Stimulated activated naive CD8-positive, alpha-beta T cell treated with anti-CD3 and anti-CD28 coated beads, Interleukin-15, Interleukin-2, amounts not matched to agents 100 U/mL and 50 U/mL, for 24 hours (primary cell): Measurements from ENCODE around the gene SYNJ2BP.
"Not testable (repeated sequence)": the region's sequence is repeated elsewhere in the genome, so short reads cannot be mapped to it uniquely, and the experiment has no call there.

ENCODE experiments used
- ATAC-seq: fragments of 150-1000 bp; cut with Tn5 transposase; one replicate; pipeline ENCODE4 v1.10.0; 2021
- DNase-seq: peaks from one replicate; pipeline ENCODE4 v3.0.0; 2021

The SYNJ2BP gene, protein sequence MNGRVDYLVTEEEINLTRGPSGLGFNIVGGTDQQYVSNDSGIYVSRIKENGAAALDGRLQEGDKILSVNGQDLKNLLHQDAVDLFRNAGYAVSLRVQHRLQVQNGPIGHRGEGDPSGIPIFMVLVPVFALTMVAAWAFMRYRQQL

DNA sequence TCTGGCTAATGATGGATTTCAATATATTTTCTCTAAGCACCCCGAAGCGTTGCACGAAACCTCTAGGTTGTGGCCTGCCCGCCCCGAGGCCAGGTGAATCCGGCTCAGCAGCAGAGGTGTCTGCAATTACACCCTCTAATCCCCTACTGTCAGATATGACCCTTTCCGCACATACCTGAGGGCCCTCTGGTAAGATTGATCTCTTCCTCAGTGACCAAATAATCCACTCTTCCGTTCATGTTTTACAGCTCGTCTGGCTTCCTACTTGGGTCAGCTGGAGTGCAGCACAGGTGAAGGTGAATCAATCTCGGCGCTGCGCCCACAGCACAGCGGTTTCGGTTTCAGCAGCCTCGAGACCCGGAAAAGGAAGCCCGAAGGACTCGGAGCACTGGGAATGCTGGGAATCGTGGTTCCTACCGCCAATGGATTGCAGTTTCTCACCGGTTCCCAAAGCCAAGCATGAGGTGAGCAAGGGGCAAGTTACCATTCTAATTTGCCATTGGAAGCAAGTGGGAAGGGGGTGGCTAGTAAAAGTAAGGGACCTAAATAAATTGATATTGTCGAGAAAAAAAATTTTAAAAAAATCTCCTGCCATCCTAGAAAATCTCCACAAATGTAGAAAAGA is at the start of gene SYNJ2BP:
Gene SYNJ2BP (minus strand): TSS at position 366 of the 625 bp plus-strand sequence. CDS start 127 bp downstream, at position 239.
- peak; percentile 57 for DNase-seq
- ATAC-seq = peak; percentile 61

DNA sequence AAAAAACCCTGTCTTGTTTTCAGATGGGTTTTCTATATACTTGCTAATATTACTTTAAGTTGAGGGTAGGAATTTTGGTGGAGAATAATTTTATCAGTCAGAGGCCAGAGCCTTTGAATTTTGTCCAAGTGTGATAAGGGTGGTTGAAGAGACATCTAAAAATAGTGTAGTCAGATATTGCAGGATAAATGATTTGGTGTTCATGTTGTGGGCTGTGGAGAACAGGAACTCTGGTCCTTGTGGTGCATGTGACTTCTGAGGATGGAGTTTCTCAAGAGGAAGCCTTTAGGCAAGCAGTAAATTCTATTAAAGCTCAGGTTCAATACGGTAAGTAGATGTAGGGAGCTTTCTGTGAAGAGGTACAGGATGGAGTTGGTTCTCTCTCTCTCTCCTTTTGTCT is 37.8 kb upstream of the SYNJ2BP start:
- DNase-seq (no peak), ATAC-seq (no peak)

DNA sequence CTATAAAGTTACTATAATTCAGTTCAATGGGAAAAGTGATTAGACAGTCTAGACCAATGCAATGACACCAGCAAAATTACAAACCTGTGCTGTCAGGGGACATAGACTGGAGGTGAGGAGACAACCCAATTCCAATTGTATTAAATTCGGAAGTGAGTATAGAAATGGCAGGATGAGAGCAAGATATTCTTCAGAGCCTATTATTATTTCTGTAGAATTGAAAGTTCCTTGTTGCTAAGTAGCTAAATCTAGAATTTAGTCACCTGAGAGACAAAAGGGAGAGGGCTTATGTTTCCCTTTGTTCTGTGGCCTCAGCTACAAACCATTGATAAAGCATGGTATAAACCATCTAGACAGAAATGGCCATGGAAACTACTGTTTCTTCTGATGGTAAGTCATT is 35.0 kb upstream of the SYNJ2BP start, which contains the start of gene ADAM21:
Gene ADAM21 (plus strand): TSS at position 301 of the 400 bp plus-strand sequence. CDS start 5,326 bp downstream, outside the sequence.
- no peak for DNase-seq

DNA sequence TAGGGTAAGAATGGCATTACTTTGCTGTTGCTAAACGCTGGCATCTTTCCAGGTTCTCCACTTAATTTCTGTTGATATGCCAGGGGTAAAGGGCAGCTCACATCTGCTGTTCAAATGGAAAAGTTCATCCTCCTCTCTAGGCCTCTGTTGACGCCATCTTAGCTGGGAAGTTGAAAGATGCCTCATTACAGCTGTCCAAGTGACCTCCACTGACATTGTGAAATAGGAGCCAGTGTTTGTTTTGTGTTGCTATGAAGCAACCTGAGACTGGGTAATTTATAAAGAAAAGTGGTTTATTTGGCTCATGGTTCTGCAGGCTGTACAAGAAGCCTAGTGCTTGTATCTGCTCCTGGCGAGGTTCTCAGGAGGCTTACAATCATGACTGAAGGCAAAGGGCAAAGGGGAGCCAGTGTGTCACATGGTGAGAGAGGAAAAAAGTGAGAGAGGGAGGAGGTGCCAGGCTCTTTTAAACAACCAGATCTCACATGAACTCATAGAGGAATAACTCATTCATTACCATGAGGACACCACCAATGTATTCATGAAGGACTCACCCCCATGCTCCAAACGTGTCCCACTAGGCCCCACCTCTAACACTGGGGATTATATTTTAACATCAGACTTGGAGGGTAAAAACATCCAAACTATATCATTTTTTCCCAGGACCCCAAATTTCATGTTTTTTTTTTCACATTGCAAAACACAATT is 31.9 kb upstream of the SYNJ2BP start:
- no peak for ATAC-seq
- no peak for DNase-seq

More for the DNA sequence above, 35.0 kb upstream of the SYNJ2BP start, which contains the start of gene ADAM21:
- ATAC-seq = no peak

DNA sequence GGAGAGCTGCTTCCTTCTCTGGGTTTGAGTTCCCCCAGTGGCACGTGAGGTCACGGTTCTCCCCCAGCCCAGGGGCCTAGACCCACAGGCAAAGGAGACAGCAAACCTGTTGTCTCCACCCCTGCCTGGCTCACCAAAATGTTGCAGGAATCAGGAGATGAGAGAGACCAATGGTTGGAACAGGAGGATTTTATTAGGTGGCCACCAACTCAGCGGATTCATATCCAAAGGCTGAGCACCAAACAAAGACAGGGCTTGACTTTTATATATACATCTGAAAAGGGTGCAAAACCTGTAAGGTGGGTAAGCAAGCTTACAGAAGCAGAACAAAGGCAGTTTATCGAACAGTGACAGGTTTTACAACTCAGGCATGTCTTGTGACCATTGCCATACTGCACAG is 25.9 kb upstream of the SYNJ2BP start:
- no peak for DNase-seq

DNA sequence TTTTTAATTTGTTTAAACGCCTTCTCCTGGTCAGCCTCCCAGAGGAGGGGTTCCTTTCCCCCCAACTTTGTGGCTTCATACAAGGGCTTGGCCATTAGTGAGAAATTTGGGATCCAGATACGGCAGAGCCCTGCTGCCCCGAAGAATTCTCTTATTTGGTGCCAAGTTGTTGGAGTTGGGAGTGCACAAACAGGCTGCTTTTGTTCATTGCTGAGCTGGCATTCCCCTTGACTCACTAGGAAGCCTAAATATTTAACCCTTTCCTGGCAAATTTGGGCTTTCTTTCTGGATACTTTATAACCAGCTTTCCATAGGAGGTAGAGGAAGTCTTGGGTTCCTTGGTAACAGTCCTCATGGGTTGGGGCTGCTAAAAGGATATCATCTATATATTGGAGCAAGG is 24.8 kb upstream of the SYNJ2BP start:
- no peak for ATAC-seq
- no peak for DNase-seq

More for the DNA sequence above, 25.9 kb upstream of the SYNJ2BP start:
- ATAC-seq = no peak

DNA sequence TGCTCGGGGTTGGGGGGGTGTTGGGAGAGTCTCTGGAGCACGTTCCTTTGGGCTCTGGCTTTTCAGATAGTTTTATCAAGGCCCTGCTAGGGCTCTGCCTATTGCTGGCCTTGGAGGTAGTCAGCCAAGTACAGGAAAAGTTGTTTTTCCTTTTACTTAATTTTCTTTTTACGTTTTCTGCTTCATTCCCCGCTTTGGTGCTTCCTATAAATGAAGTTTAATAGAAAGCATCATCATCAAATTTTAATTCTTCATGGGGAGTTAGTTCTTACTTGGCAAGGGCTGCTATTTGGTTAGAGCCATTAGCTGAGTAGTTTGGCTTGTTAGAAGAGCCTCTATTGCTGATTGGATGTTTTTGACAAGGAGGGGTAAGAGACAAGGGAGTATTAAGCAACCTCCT is 20.0 kb upstream of the SYNJ2BP start:
- DNase-seq (no peak), ATAC-seq (no peak)

DNA sequence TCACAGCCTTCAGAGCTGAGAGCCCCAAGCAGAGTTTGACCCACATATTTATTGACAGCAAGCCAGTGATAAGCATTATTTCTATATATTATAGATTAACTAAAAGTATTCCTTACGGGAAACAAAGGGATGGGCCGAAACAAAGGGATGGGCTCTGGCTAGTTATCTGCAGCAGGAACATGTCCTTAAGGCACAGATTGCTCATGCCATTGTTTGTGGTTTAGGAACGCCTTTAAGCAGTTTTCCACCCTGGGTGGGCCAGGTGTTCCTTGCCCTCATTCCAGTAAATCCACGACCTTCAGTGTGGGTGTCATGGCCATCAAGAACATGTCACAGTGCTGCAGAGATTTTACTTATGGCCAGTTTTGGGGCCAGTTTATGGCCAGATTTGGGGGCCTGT is 9.7 kb upstream of the SYNJ2BP start:
- not testable (repeated sequence) for ATAC-seq, DNase-seq

DNA sequence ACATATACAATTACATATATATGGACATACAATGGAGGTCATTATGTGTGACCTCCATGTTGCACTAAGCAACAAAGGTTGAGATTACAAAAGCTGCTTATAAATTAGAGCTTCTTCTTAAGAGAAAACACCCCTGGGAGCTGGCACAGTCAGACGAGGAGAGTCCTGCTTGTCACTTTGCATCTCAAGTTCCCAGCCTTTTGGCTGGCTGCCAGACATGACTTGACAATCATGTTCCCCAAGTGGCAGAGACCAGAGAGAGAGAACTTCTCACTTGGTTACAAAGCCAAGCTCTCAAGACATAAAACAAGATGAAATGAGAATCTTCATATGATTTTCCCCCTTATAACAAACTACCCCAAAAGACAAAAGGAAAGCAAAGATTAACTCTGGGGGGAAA is 8.5 kb upstream of the SYNJ2BP start:
- ATAC-seq = no peak

DNA sequence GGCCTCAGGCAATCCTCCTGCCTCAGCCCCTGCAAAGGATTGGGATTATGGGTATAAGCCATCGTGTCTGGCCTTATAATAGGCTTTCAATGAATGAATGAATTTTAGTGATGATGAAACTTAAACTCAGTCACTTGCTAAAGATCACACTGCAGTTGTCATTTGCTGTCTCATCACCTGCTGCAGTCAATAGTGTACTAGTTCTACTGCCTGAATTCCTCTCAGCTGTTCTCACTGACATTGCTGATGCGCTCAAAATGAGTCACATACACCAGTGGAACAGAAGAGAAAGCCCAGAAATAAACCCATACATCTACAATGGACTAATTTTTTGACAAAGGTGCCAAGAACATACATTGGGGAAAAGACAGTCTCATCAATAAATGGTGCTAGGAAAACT is 5.6 kb upstream of the SYNJ2BP start:
- DNase-seq = no peak
- no peak for ATAC-seq

More for the DNA sequence above, 8.5 kb upstream of the SYNJ2BP start:
- DNase-seq = no peak

DNA sequence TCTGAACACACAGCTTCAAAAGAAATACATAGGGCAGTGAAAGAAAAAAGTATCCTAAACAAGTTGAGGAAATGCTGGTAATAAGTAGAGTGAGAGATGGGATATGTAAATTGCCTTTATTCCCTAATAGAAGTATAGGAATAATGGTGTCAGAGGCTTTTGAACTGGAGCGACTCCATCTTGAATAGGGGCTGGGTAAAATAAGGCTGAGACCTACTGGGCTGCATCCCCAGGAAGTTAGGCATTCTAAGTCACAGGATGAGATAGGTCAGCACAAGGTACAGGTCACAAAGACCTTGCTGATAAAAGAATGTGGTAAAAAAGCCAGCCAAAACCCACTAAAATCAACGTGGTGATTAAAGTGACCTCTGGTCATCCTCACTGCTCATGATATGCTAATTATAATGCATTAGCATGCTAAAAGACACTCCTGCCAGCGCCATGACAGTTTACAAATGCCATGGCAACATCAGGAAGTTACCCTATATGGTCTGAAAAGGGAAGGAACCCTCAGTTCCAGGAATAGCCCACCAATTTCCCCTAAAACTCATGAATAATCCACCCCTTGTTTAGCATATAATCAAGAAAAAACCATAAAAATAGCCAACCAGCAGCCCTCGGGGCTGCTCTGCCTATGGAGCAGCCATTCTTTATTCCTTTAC is 2.5 kb upstream of the SYNJ2BP start:
- not testable (repeated sequence) for ATAC-seq, DNase-seq

DNA sequence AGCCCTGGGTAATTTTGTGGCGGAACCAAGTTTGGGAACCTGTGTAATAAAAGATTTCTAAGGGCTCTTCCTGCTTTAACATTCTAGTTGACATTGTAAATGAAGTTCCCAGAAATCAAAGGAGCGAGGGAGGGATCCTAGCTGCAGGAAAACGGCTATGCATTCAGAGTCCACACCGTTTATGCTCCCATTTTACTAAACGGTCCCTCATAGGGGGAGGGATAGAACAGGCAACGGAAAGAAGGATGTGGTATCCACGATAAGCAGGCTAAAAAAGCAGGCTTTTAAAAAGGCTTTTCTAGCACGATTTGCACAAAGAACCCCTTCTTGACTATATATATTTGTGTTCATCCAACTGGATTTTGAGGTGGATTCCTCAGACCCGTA is 559 bp downstream of the SYNJ2BP start:
- DNase-seq (no peak), ATAC-seq (no peak)

DNA sequence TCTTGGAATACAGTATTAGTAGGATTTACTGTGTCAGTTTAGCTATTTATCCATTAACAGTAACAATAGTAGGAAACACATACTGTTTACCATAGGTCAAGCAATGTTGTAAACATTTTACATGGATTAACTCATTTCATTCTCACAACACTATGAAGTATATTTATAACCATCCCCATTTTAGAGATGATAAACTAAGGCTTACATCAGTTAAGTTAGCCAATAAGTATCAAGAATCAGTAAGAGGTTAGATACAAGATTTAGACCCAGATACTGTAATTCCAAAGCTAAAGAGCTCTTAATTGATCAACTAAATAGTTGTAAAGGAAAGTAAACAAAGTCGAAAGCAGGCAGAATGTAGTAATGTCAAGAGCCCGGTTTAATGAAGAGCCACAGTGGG is 1.1 kb downstream of the SYNJ2BP start:
- no peak for DNase-seq
- no peak for ATAC-seq

DNA sequence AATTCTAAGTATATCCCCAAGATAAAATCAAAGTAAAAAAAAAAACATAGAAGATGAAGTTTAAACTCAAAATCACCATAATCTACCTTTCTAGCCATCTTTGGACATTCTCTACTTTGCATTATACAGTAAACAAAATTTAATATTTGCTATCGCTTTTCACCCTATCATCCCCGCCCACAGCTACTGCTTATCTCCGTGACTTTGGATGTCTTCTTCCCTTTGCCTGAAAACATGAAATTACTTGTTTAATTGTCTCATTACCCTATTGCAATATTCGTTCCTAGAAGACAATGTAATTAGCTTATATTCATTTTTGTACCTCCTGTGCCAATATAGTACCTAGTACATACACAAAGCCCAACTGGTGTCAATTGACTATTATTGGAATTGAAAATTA is 9.3 kb downstream of the SYNJ2BP start:
- ATAC-seq (no peak), DNase-seq (no peak)

DNA sequence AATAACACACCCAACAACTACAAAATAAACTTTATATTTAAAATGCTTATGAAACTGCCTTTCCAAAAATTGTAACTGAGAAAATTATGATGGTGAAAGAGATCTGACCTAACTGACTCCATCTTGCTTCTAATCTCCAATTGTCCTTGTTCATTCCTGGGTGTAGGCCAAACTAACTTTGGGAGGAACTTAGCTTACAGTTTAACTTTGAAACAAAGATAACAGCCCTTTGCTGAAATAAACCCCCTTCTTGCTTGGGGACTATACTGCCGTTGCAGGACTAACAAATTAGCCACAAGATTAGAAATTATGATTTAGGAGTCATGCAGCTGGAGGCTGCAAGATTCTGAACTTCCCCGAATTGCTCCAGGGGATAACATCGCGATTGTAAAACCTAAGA is 10.7 kb downstream of the SYNJ2BP start:
- ATAC-seq, DNase-seq: not testable (repeated sequence)

DNA sequence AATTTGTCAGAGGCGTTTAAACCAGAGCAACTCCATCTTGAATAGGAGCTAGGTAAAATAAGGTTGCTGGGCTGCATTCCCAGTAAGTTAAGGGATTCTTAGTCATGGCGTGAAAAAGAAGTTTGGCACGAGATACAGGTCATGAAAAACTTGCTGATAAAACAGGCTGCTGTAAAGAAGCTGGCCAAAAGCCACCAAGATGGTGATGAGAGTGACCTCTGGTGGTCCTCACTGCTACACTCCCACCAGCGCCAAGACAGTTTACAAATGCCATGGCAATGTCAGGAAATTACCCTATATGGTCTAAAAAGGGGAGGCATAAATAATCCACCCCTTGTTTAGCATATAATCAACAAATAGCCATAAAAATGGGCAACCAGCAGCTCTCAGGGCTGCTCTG is 13.6 kb downstream of the SYNJ2BP start:
- not testable (repeated sequence) for DNase-seq, ATAC-seq

DNA sequence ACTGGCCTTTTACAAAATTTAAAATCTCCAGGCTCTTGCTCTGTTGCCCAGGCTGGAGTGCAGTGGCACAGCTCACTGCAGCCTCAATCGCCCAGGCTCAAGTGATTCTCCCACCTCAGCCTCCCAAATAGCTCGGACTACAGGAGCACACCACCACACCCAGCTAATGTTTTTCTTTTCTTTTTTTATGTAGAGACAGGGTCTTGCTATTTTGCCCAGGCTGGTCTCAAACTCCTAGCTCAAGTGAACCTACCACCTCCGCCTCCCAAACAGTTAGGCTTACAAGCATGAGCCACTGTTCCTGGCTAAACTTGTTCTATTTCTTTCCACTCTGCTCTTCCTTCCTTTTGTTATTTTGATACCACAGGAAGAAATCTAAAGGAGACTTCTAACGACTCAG is 15.2 kb downstream of the SYNJ2BP start:
- ATAC-seq = no peak
- DNase-seq = no peak

DNA sequence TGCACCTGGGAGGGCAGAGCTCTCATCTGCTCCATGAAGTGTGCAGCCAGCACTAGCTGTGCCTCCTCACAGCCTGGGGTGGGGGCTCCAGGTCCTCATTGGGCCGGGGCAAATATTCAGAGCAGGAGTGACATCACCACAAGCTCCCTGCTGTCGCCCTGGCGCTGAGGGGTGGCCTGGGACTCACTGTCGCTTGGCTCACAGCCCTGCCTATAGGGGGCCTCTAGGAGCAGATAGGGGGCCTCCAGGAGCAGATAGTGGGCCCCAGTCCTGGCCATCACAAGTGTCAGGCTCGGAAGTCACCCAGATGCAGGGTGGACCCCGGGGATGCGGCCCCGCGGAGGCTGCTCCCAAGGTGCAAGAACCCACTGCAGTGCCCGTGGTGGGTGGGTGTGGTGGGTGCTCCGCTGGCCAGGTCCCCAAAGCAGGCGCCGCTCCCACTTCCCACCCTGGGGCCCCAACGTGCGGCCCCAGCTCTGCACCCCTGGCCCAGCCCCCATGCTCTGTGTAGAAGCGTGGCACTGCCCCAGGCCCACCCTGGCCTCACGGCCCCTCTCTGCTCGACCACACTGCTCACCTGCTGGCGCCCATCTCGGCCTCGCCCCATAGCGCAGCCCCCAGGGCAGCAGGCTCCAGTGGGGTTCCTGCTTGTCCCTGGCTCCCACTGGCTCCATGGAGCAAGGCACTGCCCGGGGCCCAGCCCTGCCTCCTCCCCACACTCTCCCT is 18.0 kb downstream of the SYNJ2BP start:
- ATAC-seq = peak; percentile 23

DNA sequence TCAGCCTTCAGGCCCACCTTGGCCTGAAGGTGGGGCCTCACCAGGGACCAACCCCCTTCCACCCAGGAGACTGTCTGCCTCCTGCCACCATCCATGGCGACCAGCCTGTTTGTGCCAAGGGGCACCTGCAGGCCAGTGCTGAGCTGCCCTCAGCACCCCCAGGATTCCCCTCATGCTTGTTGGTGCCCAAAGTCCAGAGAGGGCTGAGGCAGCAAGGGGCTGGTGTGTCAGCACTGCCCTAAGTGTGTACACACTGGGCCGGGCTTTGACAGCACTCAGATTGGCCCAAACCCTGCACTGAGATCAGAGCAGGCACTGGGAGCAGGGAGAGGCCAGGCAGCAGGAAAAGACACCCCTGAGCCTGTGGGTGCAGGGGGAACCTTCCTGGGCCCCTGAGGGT is 18.6 kb downstream of the SYNJ2BP start:
- ATAC-seq = no peak
- no peak for DNase-seq

More for the DNA sequence above, 18.0 kb downstream of the SYNJ2BP start:
- no peak for DNase-seq

DNA sequence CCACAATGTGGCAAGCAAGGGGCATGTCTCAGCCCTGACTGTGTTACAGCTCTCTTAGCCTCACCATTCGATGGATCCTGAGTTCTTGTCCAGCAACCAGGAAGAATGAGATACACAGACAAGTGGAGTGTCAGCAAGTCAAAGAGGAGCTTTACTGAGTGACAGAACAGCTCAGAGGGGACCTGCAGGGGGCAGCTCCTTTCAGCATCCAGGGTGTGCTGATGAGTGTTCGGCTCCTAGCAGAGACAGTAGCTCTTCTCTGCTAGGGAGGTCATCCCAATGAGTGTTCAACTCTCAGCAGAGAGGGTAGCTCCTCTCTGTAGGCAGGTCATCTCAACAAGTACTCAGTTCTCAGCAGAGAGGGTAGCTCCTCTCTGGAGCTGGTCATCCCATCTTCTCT is 19.1 kb downstream of the SYNJ2BP start:
- no peak for DNase-seq
- no peak for ATAC-seq

DNA sequence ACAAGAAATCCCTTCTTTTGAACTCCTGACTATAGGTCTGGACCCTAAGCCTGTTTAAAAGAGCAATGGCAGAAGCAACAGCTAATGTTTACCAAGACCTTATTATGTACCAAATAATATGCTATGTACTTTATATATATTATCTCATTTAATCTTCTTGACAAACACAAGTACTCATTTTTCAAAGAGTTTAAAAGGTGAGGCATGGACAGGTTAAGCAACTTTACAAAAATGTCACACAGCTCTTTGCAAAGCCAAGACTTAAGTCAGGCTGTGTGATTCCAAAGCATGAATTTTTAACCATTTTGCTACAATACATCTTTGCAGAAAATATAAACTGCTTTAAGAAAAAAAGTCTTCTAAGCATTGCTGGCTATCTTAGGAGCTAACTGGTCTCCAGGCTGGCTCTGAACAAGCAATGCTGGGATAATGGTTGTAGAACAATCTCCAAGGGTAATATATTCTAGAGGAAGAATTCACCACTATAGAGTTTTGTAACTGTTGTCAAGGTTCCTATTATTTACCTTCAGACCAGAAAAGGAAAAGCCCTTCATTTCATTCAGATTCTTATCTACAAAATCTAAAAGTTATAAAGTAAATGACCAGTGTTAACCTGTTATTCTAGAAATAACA is 22.1 kb downstream of the SYNJ2BP start:
- ATAC-seq (no peak), DNase-seq (no peak)

DNA sequence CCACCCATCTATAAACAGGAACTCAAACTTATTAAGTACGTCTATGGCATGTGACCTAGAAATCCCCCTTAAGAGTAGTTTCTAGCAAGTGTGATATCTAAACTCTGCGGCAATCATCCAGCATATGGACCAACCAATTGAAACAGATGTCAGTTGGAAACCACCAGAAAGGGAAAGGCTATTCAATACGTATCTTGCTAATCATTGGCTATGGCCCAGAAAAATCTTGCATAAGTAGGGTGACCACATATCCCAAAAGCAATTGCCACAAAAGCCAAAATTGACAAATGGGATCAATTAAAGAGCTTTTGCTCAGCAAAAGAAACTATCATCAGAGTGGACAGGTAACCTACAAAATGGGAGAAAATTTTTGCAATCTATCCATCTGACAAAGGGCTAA is 24.2 kb downstream of the SYNJ2BP start:
- no peak for DNase-seq
- no peak for ATAC-seq
